ENCODE data around the gene KHNYN. TPM values are rescaled to one million over a fixed set of nuclear protein-coding genes. Genes with fewer than 3 reads are reported as not detected.

Gene KHNYN
- total and polyA plus RNA-seq, 2 of the 8 experiments (the other 6 are each of a cell fraction or from before 2014, with no cell fraction given) = 7.6 to 22.3 TPM

- POLR2A ChIA-PET (ENCODE audit: partially characterized antibody) = interaction anchor here (0.6 to 1.9 kb wide), 4 partner anchors 16 to 92 kb away, joined by 4 to 5 read pairs (median 4); partner anchors contain the start of gene SDR39U1
- no peaks in the 10 kb centered on the region for H3K36me3 ChIP-seq (ENCODE audit: control insufficient read depth in 2 of 4, insufficient read depth in 4 of 4, low read length in 3 of 4)
Measured at GRCh38 chr14:24425704-24426103, 4.0 kb upstream of the KHNYN start.

More at GRCh38 chr14:24425704-24426103, 4.0 kb upstream of the KHNYN start:
- no peaks in the 10 kb centered on the region for H4K20me1 ChIP-seq (replicated peaks in 1 of 2; ENCODE audit: control insufficient read depth in 1 of 2, insufficient read depth in 2 of 2, low read length in 2 of 2)
- H2AK5ac ChIP-seq (ENCODE audit: low read depth, low read length) = no peak overlapping the region
- no peak overlapping the region for H2BK120ac ChIP-seq (replicated peaks; ENCODE audit: low read depth, low read length)
- H3K27me3 ChIP-seq (replicated peaks in 1 of 4; ENCODE audit: control insufficient read depth in 3 of 4, extremely low read depth in 1 of 4, insufficient read depth in 3 of 4, low read length in 3 of 4) = peaks cover 0 to 20% (median 1%) of the 10 kb centered on the region in 4 experiments; a peak in 3 of 7 replicates
- TF ChIP-seq SIRT6 (IDR thresholded peaks at IDR 0.05; ENCODE audit: low read length) (no peak), GTF2F1 (IDR thresholded peaks at IDR 0.05; ENCODE audit: borderline replicate concordance, low read depth, low read length) (no peak), EP300 (IDR thresholded peaks at IDR 0.05; ENCODE audit: borderline replicate concordance in 1 of 2, low read depth in 2 of 2, low read length in 2 of 2) (no peak)
- no peak overlapping the region for H2BK5ac ChIP-seq (ENCODE audit: low read depth, low read length)
- no peaks in the 10 kb centered on the region for H3K79me1 ChIP-seq (ENCODE audit: low read depth, low read length)
- H2BK15ac ChIP-seq (ENCODE audit: low read length) = no peak overlapping the region
- CTCF ChIA-PET (ENCODE audit: partially characterized antibody) = interaction anchor here (1.0 to 21.3 kb wide), 8 partner anchors 11 to 97 kb away, joined by 3 to 664 read pairs (median 29); partner anchors contain the start of genes ADCY4, NFATC4 and RIPK3
- no peaks in the 10 kb centered on the region for H3K9me3 ChIP-seq (ENCODE audit: insufficient read depth in 2 of 2, low read depth in 1 of 2, low read length in 1 of 2)
- H4K8ac ChIP-seq (ENCODE audit: extremely low read depth, insufficient read depth, low read length) = no peak overlapping the region
- H2BK12ac ChIP-seq (ENCODE audit: low read depth, low read length) = no peak overlapping the region
- H3K79me2 ChIP-seq (ENCODE audit: control insufficient read depth in 1 of 2, insufficient read depth in 2 of 2, low read length in 2 of 2) = no peaks in the 10 kb centered on the region
- no peak overlapping the region for H3K56ac ChIP-seq (replicated peaks; ENCODE audit: insufficient read length, low read depth, low read length)
- H4K5ac ChIP-seq (ENCODE audit: insufficient read length, low read depth, low read length) = no peak overlapping the region
- peaks cover 4% of the 10 kb centered on the region; the same call in 1 of the 2 replicates for H3K23me2 ChIP-seq (ENCODE audit: low read depth, low read length)
- no peak overlapping the region for H2AFZ ChIP-seq (ENCODE audit: low read length)
- H2BK20ac ChIP-seq (ENCODE audit: low read length) = no peak overlapping the region
- no peak overlapping the region for H3K27ac ChIP-seq (ENCODE audit: low read depth, low read length)
- H3K9ac ChIP-seq (replicated peaks in 1 of 4; ENCODE audit: extremely low read depth in 1 of 4, low read depth in 3 of 4, low read length in 3 of 4) = no peak overlapping the region
- no peak overlapping the region for H3K4ac ChIP-seq (replicated peaks; ENCODE audit: insufficient read length, low read depth, low read length)
- no peak overlapping the region for H3K4me2 ChIP-seq (ENCODE audit: insufficient read depth in 1 of 2, low read depth in 2 of 2, low read length in 2 of 2)
- no peak overlapping the region for H3K18ac ChIP-seq (ENCODE audit: extremely low read depth, low read length)
- DNase-seq (ENCODE audit: low read depth in 1 of 2, low spot score in 2 of 2) = no peak
- WGBS, 2 experiments (ENCODE audit: extremely low coverage in 1 of 2, insufficient coverage in 1 of 2, insufficient read length in 1 of 2, insufficient replicate concordance in 2 of 2, low coverage in 1 of 2, low lambda C conversion rate in 2 of 2, missing lambda C conversion rate in 1 of 2) = 87% methylated on average over 3 of the region's 3 CpGs; no CpG with 5 or more reads in 1 of the 2 experiments
- no peak overlapping the region for H4K91ac ChIP-seq (replicated peaks; ENCODE audit: insufficient read length, low read length)
- no peak overlapping the region for H3K23ac ChIP-seq (ENCODE audit: insufficient read length)
- no peak overlapping the region for H3K14ac ChIP-seq (ENCODE audit: insufficient read length)
- peaks cover 0 to 13% (median 9%) of the 10 kb centered on the region in 4 experiments; a peak in 6 of 7 replicates for H3K4me1 ChIP-seq (replicated peaks in 1 of 4; ENCODE audit: control insufficient read depth in 3 of 4, insufficient read depth in 4 of 4, low read length in 3 of 4)
- no peak for FAIRE-seq
- no peak overlapping the region for H3K4me3 ChIP-seq (ENCODE audit: extremely low read depth in 1 of 4, insufficient read depth in 2 of 4, low read depth in 3 of 4, low read length in 4 of 4)
